Endothelial cell of umbilical vein (primary cell): Measurements from ENCODE around the gene ANKH. TPM values are rescaled to one million over a fixed set of nuclear protein-coding genes. Genes with fewer than 3 reads are reported as not detected.

Experiments
- BruUV-seq: library from RNA; stranded (reverse); fragments of 400-500 nt; replicated peaks from 2 replicates; lab custom pipeline; 2021; lab: Mats Ljungman, UMichigan
- CTCF ChIA-PET: fragments of 300-600, 350-600 bp; sonication (Branson Sonifier 250); formaldehyde crosslinking; loops from one replicate; lab custom pipeline; 2021; ENCODE audit warnings: antibody characterized with exemption, inconsistent platforms; lab: Charles Lee
- POLR2A ChIA-PET: fragments of 300-600, 350-600 bp; sonication (Branson Sonifier 250); formaldehyde crosslinking; loops from one replicate; lab custom pipeline; 2021; ENCODE audit warnings: antibody characterized with exemption, inconsistent platforms; lab: Charles Lee
- DNase-seq: peaks from one replicate; pipeline ENCODE4 v3.0.0-alpha.2; 2011; ENCODE audit warnings: low read depth, low spot score
- FAIRE-seq: peaks from 2 replicates; lab custom pipeline; 2011; peaks lifted over from hg19 to GRCh38; lab: Jason Lieb, UNC
- H2AFZ ChIP-seq: 2 replicates; pipeline ENCODE4 v1.6.0; 2012; ENCODE audit warnings: low read depth, low read length, control low read depth, inconsistent platforms
- H3K27ac ChIP-seq: 2 replicates; pipeline ENCODE4 v1.5.1; 2011; ENCODE audit warnings: low read depth, mild to moderate bottlenecking, control low read depth, low read length, moderate library complexity; ENCODE audit not compliant: insufficient read depth
- H3K27me3 ChIP-seq, 2 experiments: 2 replicates each; pipeline versions ENCODE4 v1.6.0 to v1.6.1; 2011; ENCODE audit warnings: low read length in 2 of 2, mixed read lengths in 1 of 2; ENCODE audit not compliant: control insufficient read depth in 2 of 2, insufficient read depth in 2 of 2
- H3K36me3 ChIP-seq, 2 experiments: 2 replicates in 1 of 2; 3 replicates in 1 of 2; pipeline ENCODE4 v1.5.1; 2011; ENCODE audit warnings: low read length in 2 of 2, mild to moderate bottlenecking in 1 of 2, moderate library complexity in 1 of 2; ENCODE audit not compliant: control insufficient read depth in 2 of 2, insufficient read depth in 2 of 2; ENCODE audit errors: extremely low read depth in 1 of 2
- H3K4me1 ChIP-seq: 3 replicates; pipeline ENCODE4 v1.5.1; 2011; ENCODE audit warnings: mild to moderate bottlenecking, low read length; ENCODE audit not compliant: control insufficient read depth, insufficient read depth; ENCODE audit errors: extremely low read depth
- H3K4me2 ChIP-seq: 2 replicates; pipeline ENCODE4 v1.6.1; 2011; ENCODE audit warnings: low read length, control low read depth, mixed read lengths; ENCODE audit not compliant: insufficient read depth
- H3K4me3 ChIP-seq, 3 experiments: fragments of 200-600 bp in 1 of 3; sonication (generic), shearing (Covaris generic) in 1 of 3; replicated peaks in 1 of 3; 2 replicates each; pipeline ENCODE4 v1.5.1; 2011 to 2016; ENCODE audit warnings: control low read depth in 3 of 3, low read length in 3 of 3, mild to moderate bottlenecking in 2 of 3, inconsistent platforms in 1 of 3, low read depth in 1 of 3, moderate library complexity in 1 of 3; ENCODE audit not compliant: insufficient read depth in 1 of 3
- H3K79me2 ChIP-seq: 2 replicates; pipeline ENCODE4 v1.6.0; 2012; ENCODE audit warnings: low read length, inconsistent platforms; ENCODE audit not compliant: control insufficient read depth, insufficient read depth
- H3K9ac ChIP-seq: replicated peaks from 2 replicates; pipeline ENCODE3; 2011; ENCODE audit warnings: low read length, control low read depth; ENCODE audit not compliant: insufficient read depth; ENCODE audit errors: extremely low read depth
- H3K9me1 ChIP-seq: replicated peaks from 3 replicates; pipeline ENCODE4 v1.6.0; 2011; ENCODE audit warnings: mild to moderate bottlenecking, low read length; ENCODE audit not compliant: control insufficient read depth, insufficient read depth; ENCODE audit errors: extremely low read depth
- H3K9me3 ChIP-seq: replicated peaks from 2 replicates; pipeline ENCODE4 v1.5.1; 2012; ENCODE audit warnings: low read length, inconsistent platforms; ENCODE audit not compliant: control insufficient read depth, insufficient read depth
- H4K20me1 ChIP-seq: replicated peaks from 2 replicates; pipeline ENCODE3; 2011; ENCODE audit warnings: mild to moderate bottlenecking, low read length; ENCODE audit not compliant: control insufficient read depth, insufficient read depth; ENCODE audit errors: extremely low read depth
- CTCF ChIP-seq, 2 donors: IDR thresholded peaks; 1 replicate in 1 of 2; 2 replicates in 1 of 2; pipeline ENCODE4 v1.5.1; 2011; ENCODE audit warnings: low read length in 2 of 2, mild to moderate bottlenecking in 2 of 2, moderate library complexity in 2 of 2, control low read depth in 1 of 2, inconsistent platforms in 1 of 2, low read depth in 1 of 2; ENCODE audit not compliant: insufficient read depth in 1 of 2; ENCODE audit errors: extremely low read depth in 1 of 2
- EZH2 ChIP-seq: IDR thresholded peaks from 2 replicates; pipeline ENCODE4 v1.6.1; 2012; ENCODE audit warnings: borderline replicate concordance, low read depth, mild to moderate bottlenecking, moderate library complexity, low read length, inconsistent platforms; ENCODE audit not compliant: severe bottlenecking
- GATA2 ChIP-seq: IDR thresholded peaks from 2 replicates; pipeline ENCODE4 v1.7.0; 2011; ENCODE audit warnings: low read depth, mild to moderate bottlenecking, moderate library complexity, mixed read lengths, low read length; ENCODE audit not compliant: insufficient read length, insufficient read depth
- JUN ChIP-seq: IDR thresholded peaks from 2 replicates; pipeline ENCODE4 v1.6.1; 2011; ENCODE audit warnings: borderline replicate concordance, low read depth; ENCODE audit not compliant: insufficient read length, insufficient read depth
- MAX ChIP-seq: IDR thresholded peaks from 2 replicates; pipeline ENCODE4 v1.6.1; 2011; ENCODE audit not compliant: insufficient read depth, insufficient read length
- MYC ChIP-seq: IDR thresholded peaks from one replicate; pipeline ENCODE4 v1.6.1; 2011; ENCODE audit warnings: mild to moderate bottlenecking, low read depth, low read length
- POLR2A ChIP-seq: IDR thresholded peaks from 2 replicates; pipeline ENCODE4 v1.6.1; 2012; ENCODE audit warnings: low read depth, mild to moderate bottlenecking, control low read depth, low read length
- POLR2AphosphoS5 ChIP-seq: IDR thresholded peaks from 2 replicates; pipeline ENCODE4 v1.6.1; 2012; ENCODE audit warnings: low read depth, mild to moderate bottlenecking, control low read depth, low read length, moderate library complexity; ENCODE audit not compliant: insufficient read depth
- dilution Hi-C: fragments of 300-500 bp; cut with MboI; formaldehyde crosslinking; loops from one replicate; pipeline ENCODE4 v1.15.0; 2019; ENCODE audit warnings: low sequenced_read_pairs; ENCODE audit not compliant: extremely low pct_ligation_motif_present
- intact Hi-C: fragments of 100-400 bp; cut with micrococcal nuclease; formaldehyde crosslinking; loops from one replicate; pipeline ENCODE4 v1.10.0; 2022
- polyA plus RNA-seq, 4 experiments: library from polyadenylated mRNA; depleted of rRNA in 3 of 4; stranded (reverse) in 3 of 4; unstranded in 1 of 4; fragments of >200 nt; gene quantifications; 2 replicates each; pipeline versions ENCODE4 v1.2.1 to v1.2.3, GENCODE V29; 2011 to 2012; ENCODE audit warnings: missing spikeins in 1 of 4
- total RNA-seq: library from RNA; stranded (reverse); gene quantifications from 2 replicates; pipeline ENCODE4 v1.2.3, GENCODE V29; 2021

ANKH gene
- total and polyA plus RNA-seq, 2 donors (not counting 3 experiments of a cell fraction or from before 2014, with no cell fraction given), result 12.7 to 31.4 TPM

- H4K20me1 ChIP-seq, result peaks cover 3% of the 10 kb centered on the region
- H3K36me3 ChIP-seq, result no peaks in the 10 kb centered on the region
- no peaks in the 10 kb centered on the region for H3K9me3 ChIP-seq
- H3K9me1 ChIP-seq, result no peaks in the 10 kb centered on the region
- BruUV-seq, result no TSS peak
- no peak overlapping the region for H3K9ac ChIP-seq
- FAIRE-seq (no peak), DNase-seq (no peak)
- peaks cover 9% of the 10 kb centered on the region for H3K4me1 ChIP-seq
- ChIA-PET POLR2A (no interaction called here), CTCF (interaction anchor here (0.8 to 6.4 kb wide), 2 partner anchors 11 to 330 kb away, joined by 4 to 38 read pairs; no protein-coding TSS in a partner anchor)
- H3K79me2 ChIP-seq, result peaks cover 86% of the 10 kb centered on the region
- intact Hi-C loops, result no loop called here
- TF ChIP-seq GATA2 (no peak), POLR2A (no peak), EZH2 (no peak), POLR2AphosphoS5 (no peak), JUN (no peak), MAX (no peak), CTCF (IDR thresholded peaks at IDR 0.05; ENCODE audit: extremely low read depth in 1 of 2, insufficient read depth in 1 of 2, low read depth in 1 of 2, low read length in 2 of 2) (no peak), MYC (no peak)
- H3K4me2 ChIP-seq, result no peak overlapping the region
- no peak overlapping the region for H3K27ac ChIP-seq
- H3K27me3 ChIP-seq, result no peaks in the 10 kb centered on the region
- H3K4me3 ChIP-seq, result no peak overlapping the region
- H2AFZ ChIP-seq, result no peak overlapping the region
- dilution Hi-C loops, result no loop called here
These were observed 198.1 kb downstream of the ANKH start for GRCh38 chr5:14673443-14673842.
